Karpas-422 (cell line): Measurements from ENCODE around the gene MNX1. TPM values are rescaled to one million over a fixed set of nuclear protein-coding genes. Genes with fewer than 3 reads are reported as not detected.

Source experiments
- DNase-seq: peaks from one replicate; pipeline ENCODE4 v3.0.0-alpha.2; 2015
- H2AFZ ChIP-seq: fragments of 200-600 bp; sonication (generic); 2 replicates; pipeline ENCODE4 v1.6.1; 2014; ENCODE audit warnings: antibody characterized with exemption, low read length, mixed read lengths
- H3K27ac ChIP-seq: fragments of 200-600 bp; sonication (generic); 2 replicates; pipeline ENCODE4 v1.5.1; 2014; ENCODE audit warnings: mild to moderate bottlenecking, low read length, moderate library complexity
- H3K27me3 ChIP-seq: fragments of 200-600 bp; sonication (generic); 2 replicates; pipeline ENCODE4 v1.6.1; 2014; ENCODE audit warnings: low read length, mixed read lengths
- H3K36me3 ChIP-seq: fragments of 200-600 bp; sonication (generic); 2 replicates; pipeline ENCODE4 v1.6.1; 2014; ENCODE audit warnings: low read length, mixed read lengths; ENCODE audit not compliant: insufficient read depth
- H3K4me1 ChIP-seq: fragments of 200-600 bp; sonication (generic); 2 replicates; pipeline ENCODE4 v1.6.1; 2014; ENCODE audit warnings: mild to moderate bottlenecking, low read length, mixed read lengths
- H3K4me2 ChIP-seq: fragments of 200-600 bp; sonication (generic); 2 replicates; pipeline ENCODE4 v1.6.1; 2014; ENCODE audit warnings: low read length, low read depth, mild to moderate bottlenecking; ENCODE audit not compliant: poor library complexity, severe bottlenecking
- H3K4me3 ChIP-seq: fragments of 200-600 bp; sonication (generic); 2 replicates; pipeline ENCODE4 v1.5.1; 2014; ENCODE audit warnings: mild to moderate bottlenecking, antibody characterized with exemption, low read length, mixed read lengths
- H3K79me2 ChIP-seq: fragments of 200-600 bp; sonication (generic); 2 replicates; pipeline ENCODE4 v1.6.1; 2014; ENCODE audit warnings: mild to moderate bottlenecking, low read length, mixed read lengths
- H3K9ac ChIP-seq: fragments of 200-600 bp; sonication (generic); 2 replicates; pipeline ENCODE4 v1.6.0; 2014; ENCODE audit warnings: low read length
- H3K9me2 ChIP-seq: fragments of 200-600 bp; sonication (generic), shearing (Covaris generic); replicated peaks from 2 replicates; pipeline ENCODE4 v1.6.0; 2014; ENCODE audit warnings: mild to moderate bottlenecking, low read length, moderate library complexity; ENCODE audit not compliant: insufficient read depth
- H3K9me3 ChIP-seq: fragments of 300-700, 200-600 bp; sonication (generic); 2 replicates; pipeline ENCODE4 v1.6.1; 2014; ENCODE audit warnings: low read length, mixed read lengths
- H4K20me1 ChIP-seq: fragments of 200-600 bp; sonication (generic); 2 replicates; pipeline ENCODE4 v1.6.1; 2014; ENCODE audit warnings: mild to moderate bottlenecking, antibody characterized with exemption, low read length, low read depth; ENCODE audit not compliant: insufficient read depth
- total RNA-seq: library from RNA; depleted of rRNA; stranded (reverse); fragments of >200 nt; shearing (Covaris generic); gene quantifications from 2 replicates; pipeline ENCODE4 v1.2.3, GENCODE V29; 2014; ENCODE audit warnings: low replicate concordance

The MNX1 gene
- total RNA-seq, 1 experiment from 2014 or later = 0.22 TPM

DNA sequence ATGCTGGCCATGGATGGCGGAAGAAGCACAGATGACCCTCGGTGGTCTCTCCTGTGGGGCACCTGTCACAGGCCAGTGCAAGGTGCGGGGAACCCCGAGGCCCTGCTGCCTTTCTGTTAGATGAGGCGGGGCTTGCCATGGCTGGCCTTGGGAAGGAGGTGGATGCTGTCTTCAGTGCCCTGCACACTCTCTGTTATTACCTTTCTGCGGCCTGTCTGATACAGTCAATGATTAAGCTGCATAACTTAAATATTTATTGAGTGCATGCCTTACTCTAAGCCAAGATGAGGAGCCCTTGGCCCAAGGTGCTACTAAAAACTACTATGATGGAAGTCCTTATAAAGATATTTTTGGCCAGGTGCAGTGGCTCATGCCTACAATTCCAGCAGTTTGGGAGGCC is 36.7 kb upstream of the MNX1 start:
- Histone ChIP-seq H2AFZ (no peak overlapping the region), H3K4me1 (no peaks in the 10 kb centered on the region), H3K27ac (no peak overlapping the region), H4K20me1 (no peaks in the 10 kb centered on the region), H3K9me2 (no peaks in the 10 kb centered on the region), H3K36me3 (no peaks in the 10 kb centered on the region), H3K9me3 (no peaks in the 10 kb centered on the region), H3K79me2 (no peaks in the 10 kb centered on the region), H3K4me2 (no peak overlapping the region), H3K27me3 (no peaks in the 10 kb centered on the region), H3K4me3 (no peak overlapping the region), H3K9ac (no peak overlapping the region)
- DNase-seq = no peak

DNA sequence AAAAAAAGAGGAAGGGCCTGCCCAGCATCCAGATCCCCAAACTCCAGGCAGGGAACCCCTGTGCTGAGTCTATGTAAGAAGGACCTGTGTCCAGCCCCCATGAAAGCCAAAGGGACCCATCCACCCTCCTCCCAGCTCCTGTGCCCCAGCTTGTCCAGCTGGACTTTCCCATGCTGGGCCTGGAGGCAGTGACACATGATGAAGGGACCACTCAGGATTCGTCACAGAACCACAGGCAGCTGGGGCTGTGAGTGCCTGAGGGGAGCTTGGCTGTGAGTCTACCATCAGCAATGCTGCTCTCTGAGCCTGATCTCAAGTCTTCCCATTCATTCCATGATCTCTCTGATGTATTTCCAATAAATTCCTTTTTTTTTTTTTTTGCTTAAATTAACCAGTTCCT is 36.2 kb upstream of the MNX1 start:
- Histone ChIP-seq H3K27ac (no peak overlapping the region), H3K27me3 (no peaks in the 10 kb centered on the region), H3K9me2 (no peaks in the 10 kb centered on the region), H3K9me3 (no peaks in the 10 kb centered on the region), H3K36me3 (no peaks in the 10 kb centered on the region), H3K4me3 (no peak overlapping the region), H3K4me1 (no peaks in the 10 kb centered on the region), H3K9ac (no peak overlapping the region), H4K20me1 (no peaks in the 10 kb centered on the region), H3K4me2 (no peak overlapping the region), H3K79me2 (no peaks in the 10 kb centered on the region), H2AFZ (no peak overlapping the region)
- DNase-seq = no peak

DNA sequence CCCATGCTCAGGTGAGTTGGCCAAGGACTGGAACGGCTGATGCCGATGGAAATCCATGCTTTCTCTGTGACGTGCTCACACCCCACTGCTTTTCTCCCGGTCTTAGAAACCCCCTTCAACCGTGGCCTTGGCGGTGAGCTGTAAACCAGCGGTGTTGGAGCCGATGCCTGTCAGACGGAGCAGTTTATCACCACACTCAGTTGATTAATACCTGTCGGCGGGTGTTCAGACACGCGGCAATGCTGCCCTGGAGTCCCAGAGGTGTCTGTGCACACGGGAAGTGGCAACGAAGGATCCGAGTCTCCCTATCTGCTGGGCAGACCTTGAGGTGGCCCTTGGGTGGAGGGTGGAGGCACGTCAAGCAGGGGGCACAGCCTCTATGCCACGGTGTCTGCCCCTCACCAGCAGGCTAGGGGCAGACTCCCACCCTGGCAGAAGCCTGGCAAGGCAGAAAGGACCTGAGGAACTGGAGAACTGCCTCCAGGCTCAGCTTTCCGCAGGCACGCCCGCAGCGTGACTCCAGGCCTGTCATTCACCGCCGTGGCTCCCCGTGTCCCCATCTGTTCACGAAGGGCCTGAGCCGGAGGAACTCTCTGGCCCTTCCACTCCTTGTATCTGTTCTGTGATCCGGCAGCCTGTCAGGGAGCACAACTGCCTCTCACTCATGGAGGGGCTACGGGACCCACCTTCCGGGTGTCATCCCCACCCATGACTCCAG is 34.6 kb upstream of the MNX1 start:
- Histone ChIP-seq H3K9me2 (no peaks in the 10 kb centered on the region), H3K4me3 (no peak overlapping the region), H3K9ac (no peak overlapping the region), H3K27me3 (no peaks in the 10 kb centered on the region), H3K4me1 (no peaks in the 10 kb centered on the region), H3K27ac (no peak overlapping the region), H2AFZ (no peak overlapping the region), H4K20me1 (no peaks in the 10 kb centered on the region), H3K4me2 (no peak overlapping the region), H3K36me3 (no peaks in the 10 kb centered on the region), H3K9me3 (no peaks in the 10 kb centered on the region), H3K79me2 (no peaks in the 10 kb centered on the region)
- DNase-seq = no peak

DNA sequence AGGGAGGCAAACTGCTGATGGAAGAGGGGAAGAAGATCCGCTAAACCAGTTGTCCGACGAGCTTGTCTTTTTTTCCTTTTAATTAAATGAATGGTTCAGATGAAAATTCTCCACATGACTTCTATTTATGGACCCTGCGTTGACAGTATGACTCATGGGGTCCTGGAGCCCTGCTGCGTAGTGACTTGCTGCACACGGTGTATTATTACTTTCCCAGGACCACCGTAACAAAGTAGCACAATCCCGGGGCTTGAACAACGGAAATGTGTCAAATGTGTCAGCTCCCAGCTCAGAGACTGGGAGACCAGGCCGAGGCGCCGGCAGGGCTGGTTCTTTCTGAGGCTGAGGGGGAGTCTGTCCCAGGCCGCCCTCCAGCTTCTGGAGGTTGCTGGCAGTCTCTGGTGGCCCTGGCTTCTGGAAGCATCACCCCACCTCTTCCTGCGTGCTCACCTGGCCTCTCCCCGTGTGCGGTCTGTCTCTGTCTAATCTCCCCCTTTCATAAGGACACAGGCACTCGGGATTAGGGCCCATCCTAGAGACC is 33.8 kb upstream of the MNX1 start:
- no peak overlapping the region for H3K27ac ChIP-seq
- no peaks in the 10 kb centered on the region for H4K20me1 ChIP-seq
- no peaks in the 10 kb centered on the region for H3K9me2 ChIP-seq
- no peaks in the 10 kb centered on the region for H3K9me3 ChIP-seq
- DNase-seq = no peak
- no peak overlapping the region for H3K4me2 ChIP-seq
- H3K36me3 ChIP-seq = no peaks in the 10 kb centered on the region
- H3K4me1 ChIP-seq = no peaks in the 10 kb centered on the region
- no peak overlapping the region for H3K4me3 ChIP-seq
- H3K79me2 ChIP-seq = no peaks in the 10 kb centered on the region
- H3K27me3 ChIP-seq = no peaks in the 10 kb centered on the region
- H3K9ac ChIP-seq = no peak overlapping the region
- H2AFZ ChIP-seq = no peak overlapping the region

DNA sequence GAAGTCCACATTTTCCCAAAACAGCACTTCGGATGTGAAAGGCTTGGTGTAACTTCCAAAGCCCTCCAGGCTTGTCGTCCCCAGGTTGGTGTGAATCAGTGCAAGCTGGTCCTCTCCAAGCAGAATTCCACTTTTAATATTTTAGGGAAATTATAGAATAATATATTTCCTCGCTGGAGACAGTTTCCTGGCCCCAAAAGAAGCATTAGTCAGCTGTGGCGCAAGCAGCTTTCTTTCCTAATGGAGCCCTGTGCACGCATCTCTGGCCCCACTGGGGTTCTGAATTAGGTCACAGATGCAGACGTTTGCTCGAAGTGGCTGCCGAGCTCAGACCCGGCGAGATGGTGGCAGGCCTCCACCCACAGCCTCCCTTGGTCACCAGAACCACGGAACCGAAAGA is 33.3 kb upstream of the MNX1 start:
- Histone ChIP-seq H3K4me1 (no peaks in the 10 kb centered on the region), H4K20me1 (no peaks in the 10 kb centered on the region), H3K36me3 (no peaks in the 10 kb centered on the region), H3K27ac (no peak overlapping the region), H3K9me2 (no peaks in the 10 kb centered on the region), H3K9me3 (no peaks in the 10 kb centered on the region), H2AFZ (no peak overlapping the region), H3K79me2 (no peaks in the 10 kb centered on the region), H3K4me2 (no peak overlapping the region), H3K9ac (no peak overlapping the region), H3K4me3 (no peak overlapping the region), H3K27me3 (no peaks in the 10 kb centered on the region)
- DNase-seq = no peak

DNA sequence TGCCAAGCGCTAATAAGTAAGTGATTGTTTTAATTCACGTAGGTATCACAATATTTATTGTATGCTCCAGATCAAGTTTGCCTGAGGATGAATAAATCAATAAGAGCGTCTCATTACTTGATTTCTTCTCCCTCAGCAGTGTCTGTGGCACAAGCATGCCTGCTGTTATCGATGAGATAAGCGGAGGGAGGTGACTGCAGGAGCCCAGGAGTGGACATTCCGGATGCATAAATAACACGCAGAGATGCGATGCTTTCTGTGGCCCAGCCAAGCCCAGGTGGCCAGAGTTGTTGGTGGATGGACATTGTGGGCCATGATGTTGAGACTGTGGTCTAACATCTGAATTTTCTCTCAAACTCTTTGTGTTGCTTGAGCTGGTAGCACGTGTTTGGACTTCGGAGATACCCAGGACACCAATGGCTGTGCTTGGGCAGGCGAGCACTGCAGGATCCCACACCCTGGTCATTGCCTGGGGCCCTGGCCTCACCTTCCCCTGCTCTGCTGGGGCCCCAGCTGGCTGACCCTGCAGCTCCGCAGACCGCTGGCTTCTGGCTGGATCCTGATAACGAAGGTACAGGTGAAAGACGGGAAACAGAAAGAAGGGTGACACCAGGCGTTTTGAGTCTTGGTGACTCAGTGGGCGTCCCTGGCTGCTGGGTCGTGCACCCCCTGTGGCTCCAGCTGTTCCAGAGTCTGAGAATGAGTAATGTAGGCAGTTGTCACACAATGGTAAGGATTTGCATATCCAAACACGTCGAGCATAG is 31.2 kb upstream of the MNX1 start:
- no peak overlapping the region for H3K27ac ChIP-seq
- H3K27me3 ChIP-seq = no peaks in the 10 kb centered on the region
- H3K79me2 ChIP-seq = no peaks in the 10 kb centered on the region
- H3K4me3 ChIP-seq = no peak overlapping the region
- no peaks in the 10 kb centered on the region for H3K4me1 ChIP-seq
- H2AFZ ChIP-seq = no peak overlapping the region
- H3K9me3 ChIP-seq = no peaks in the 10 kb centered on the region
- no peaks in the 10 kb centered on the region for H4K20me1 ChIP-seq
- no peak overlapping the region for H3K9ac ChIP-seq
- no peaks in the 10 kb centered on the region for H3K36me3 ChIP-seq
- no peak overlapping the region for H3K4me2 ChIP-seq
- no peaks in the 10 kb centered on the region for H3K9me2 ChIP-seq
- DNase-seq = no peak

DNA sequence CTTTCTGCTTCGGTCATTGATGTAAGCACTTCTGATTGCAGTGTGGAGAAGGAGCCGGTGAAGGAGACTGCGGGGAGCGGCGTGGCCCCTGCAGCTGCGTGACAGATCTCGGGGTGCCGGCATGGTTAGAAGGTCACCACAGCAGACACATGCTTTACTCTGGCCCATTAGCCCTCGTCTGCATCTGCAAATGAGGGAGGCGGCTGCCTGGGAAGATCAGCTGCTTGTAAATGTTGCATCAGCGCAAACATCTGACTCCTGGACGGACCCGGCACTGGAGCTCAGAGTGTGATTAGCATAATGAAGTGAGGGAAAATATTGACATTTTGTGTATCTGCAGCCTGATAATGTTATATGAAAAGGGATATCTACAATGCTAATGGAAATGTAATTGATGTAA is 30.5 kb upstream of the MNX1 start:
- H3K4me2 ChIP-seq = no peak overlapping the region
- no peaks in the 10 kb centered on the region for H3K79me2 ChIP-seq
- H3K27me3 ChIP-seq = no peaks in the 10 kb centered on the region
- no peaks in the 10 kb centered on the region for H3K4me1 ChIP-seq
- H3K9me3 ChIP-seq = no peaks in the 10 kb centered on the region
- H3K4me3 ChIP-seq = no peak overlapping the region
- H3K27ac ChIP-seq = no peak overlapping the region
- no peak for DNase-seq
- no peaks in the 10 kb centered on the region for H3K9me2 ChIP-seq
- H3K36me3 ChIP-seq = no peaks in the 10 kb centered on the region
- H2AFZ ChIP-seq = no peak overlapping the region
- no peak overlapping the region for H3K9ac ChIP-seq
- no peaks in the 10 kb centered on the region for H4K20me1 ChIP-seq

DNA sequence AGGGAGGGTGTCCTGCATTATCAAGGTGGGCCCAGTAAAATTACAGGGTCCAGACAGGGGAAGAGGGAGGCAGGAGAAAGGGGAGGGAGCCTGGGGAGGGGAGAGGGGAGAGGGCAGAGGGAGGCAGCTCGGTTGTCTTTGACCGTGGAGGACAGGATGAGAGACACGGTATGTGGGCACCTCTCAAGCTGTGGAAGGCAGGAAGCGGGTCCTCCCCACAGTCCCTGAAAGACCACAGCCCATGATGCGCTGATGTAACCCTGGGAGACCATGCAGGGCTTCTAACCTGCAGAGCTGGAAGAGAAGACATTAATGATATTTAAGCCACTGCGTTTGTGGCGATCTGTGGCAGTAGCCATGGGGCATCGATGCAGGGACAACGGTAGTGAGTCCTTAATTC is 27.2 kb upstream of the MNX1 start:
- Histone ChIP-seq H3K27me3 (no peaks in the 10 kb centered on the region), H3K4me1 (no peaks in the 10 kb centered on the region), H4K20me1 (no peaks in the 10 kb centered on the region), H3K27ac (no peak overlapping the region), H3K9me3 (no peaks in the 10 kb centered on the region), H3K36me3 (no peaks in the 10 kb centered on the region), H3K9ac (no peak overlapping the region), H3K79me2 (no peaks in the 10 kb centered on the region), H2AFZ (no peak overlapping the region), H3K4me2 (no peak overlapping the region), H3K4me3 (no peak overlapping the region), H3K9me2 (no peaks in the 10 kb centered on the region)
- DNase-seq = no peak
